Mucosa of descending colon (tissue), 3 donors: ENCODE data around the gene CYP4F22. TPM values are rescaled to one million over a fixed set of nuclear protein-coding genes. Genes with fewer than 3 reads are reported as not detected.
"Not testable (repeated sequence)": the region's sequence is repeated elsewhere in the genome, so short reads cannot be mapped to it uniquely, and the experiment has no call there.

Experiments used
- ATAC-seq: fragments of 200-7000 bp; cut with Tn5 transposase; one replicate; pipeline ENCODE4 v1.9.1; 2020; ENCODE audit warnings: mild to moderate bottlenecking, moderate library complexity
- DNase-seq, 3 donors: peaks; one replicate each; pipeline ENCODE4 v3.0.0-alpha.2; 2020
- H3K36me3 ChIP-seq: fragments of 200-600 bp; one replicate; pipeline ENCODE4 v1.8.0; 2021; ENCODE audit warnings: low read depth, mild to moderate bottlenecking
- H3K4me1 ChIP-seq: fragments of 200-600 bp; one replicate; pipeline ENCODE4 v1.8.0; 2021; ENCODE audit warnings: low read depth, mild to moderate bottlenecking
- H3K4me3 ChIP-seq: fragments of 200-600 bp; one replicate; pipeline ENCODE4 v1.8.0; 2021; ENCODE audit warnings: mild to moderate bottlenecking
- H3K9me3 ChIP-seq: fragments of 200-600 bp; one replicate; pipeline ENCODE4 v1.8.0; 2021; ENCODE audit warnings: mild to moderate bottlenecking
- intact Hi-C, 2 donors: fragments of 100-400 bp; cut with DNase I in 1 of 2; cut with micrococcal nuclease in 1 of 2; formaldehyde crosslinking; loops; one replicate each; pipeline versions ENCODE4 v1.11.0 to v1.11.1; 2022; cut with DNase I, micrococcal nuclease
- total RNA-seq, 3 donors: library from RNA; stranded (reverse); fragmentation: NEBNext Ultra II Directional in 2 of 3; extraction: Animal tissue kit (Norgen Biotek cat#: 25700) in 2 of 3; gene quantifications; one replicate each; pipeline versions ENCODE4 v1.2.1 to v1.2.4, GENCODE V29; 2021 to 2023
- TF ChIP-seq, protein P1 (sequence below): fragments of 200-600 bp; IDR thresholded peaks from one replicate; pipeline ENCODE4 v1.8.0; 2022; ENCODE audit warnings: antibody characterized with exemption, mild to moderate bottlenecking
- donor health status: DM: no; HTN: no; CAD: no; lungs with moderate emphysema.
- donor health status: DM: no; HTN: no; CAD: no.
- donor health status: DM: no; HTN: yes; CAD: no.

Gene CYP4F22
- total RNA-seq, 3 donors from 2014 or later: 0.12 to 0.19 TPM; not detected in 1

DNA sequence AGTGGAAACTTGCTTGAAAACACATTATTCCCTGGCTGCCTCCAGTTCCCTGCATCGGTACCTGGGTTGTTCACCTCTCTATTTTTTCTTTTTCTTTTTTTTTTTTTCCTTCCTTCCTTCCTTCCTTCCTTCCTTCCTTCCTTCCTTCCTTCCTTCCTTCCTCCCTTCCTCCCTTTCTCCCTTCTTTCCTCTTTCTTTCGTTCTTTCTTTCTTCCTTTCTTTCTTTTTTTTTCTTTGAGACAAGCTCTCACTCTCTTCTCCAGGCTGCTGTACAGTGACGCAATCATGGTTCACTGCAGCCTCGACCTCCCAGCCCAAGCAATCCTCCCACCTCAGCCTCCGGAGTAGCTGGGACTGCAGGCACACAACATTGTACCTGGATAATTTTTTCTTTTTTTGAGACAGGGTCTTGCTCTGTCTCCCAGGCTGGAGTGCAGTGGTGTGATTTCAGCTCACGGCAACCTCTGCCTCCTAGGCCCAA is 40.6 kb upstream of the CYP4F22 start:
- Histone ChIP-seq H3K4me1 (no peaks in the 10 kb centered on the region), H3K4me3 (no peak overlapping the region), H3K36me3 (no peaks in the 10 kb centered on the region), H3K9me3 (no peaks in the 10 kb centered on the region)
- TF ChIP-seq, protein P1, sequence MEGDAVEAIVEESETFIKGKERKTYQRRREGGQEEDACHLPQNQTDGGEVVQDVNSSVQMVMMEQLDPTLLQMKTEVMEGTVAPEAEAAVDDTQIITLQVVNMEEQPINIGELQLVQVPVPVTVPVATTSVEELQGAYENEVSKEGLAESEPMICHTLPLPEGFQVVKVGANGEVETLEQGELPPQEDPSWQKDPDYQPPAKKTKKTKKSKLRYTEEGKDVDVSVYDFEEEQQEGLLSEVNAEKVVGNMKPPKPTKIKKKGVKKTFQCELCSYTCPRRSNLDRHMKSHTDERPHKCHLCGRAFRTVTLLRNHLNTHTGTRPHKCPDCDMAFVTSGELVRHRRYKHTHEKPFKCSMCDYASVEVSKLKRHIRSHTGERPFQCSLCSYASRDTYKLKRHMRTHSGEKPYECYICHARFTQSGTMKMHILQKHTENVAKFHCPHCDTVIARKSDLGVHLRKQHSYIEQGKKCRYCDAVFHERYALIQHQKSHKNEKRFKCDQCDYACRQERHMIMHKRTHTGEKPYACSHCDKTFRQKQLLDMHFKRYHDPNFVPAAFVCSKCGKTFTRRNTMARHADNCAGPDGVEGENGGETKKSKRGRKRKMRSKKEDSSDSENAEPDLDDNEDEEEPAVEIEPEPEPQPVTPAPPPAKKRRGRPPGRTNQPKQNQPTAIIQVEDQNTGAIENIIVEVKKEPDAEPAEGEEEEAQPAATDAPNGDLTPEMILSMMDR: no peak
- intact Hi-C loops: no loop called here
- ATAC-seq: no peak
- DNase-seq: no peak

DNA sequence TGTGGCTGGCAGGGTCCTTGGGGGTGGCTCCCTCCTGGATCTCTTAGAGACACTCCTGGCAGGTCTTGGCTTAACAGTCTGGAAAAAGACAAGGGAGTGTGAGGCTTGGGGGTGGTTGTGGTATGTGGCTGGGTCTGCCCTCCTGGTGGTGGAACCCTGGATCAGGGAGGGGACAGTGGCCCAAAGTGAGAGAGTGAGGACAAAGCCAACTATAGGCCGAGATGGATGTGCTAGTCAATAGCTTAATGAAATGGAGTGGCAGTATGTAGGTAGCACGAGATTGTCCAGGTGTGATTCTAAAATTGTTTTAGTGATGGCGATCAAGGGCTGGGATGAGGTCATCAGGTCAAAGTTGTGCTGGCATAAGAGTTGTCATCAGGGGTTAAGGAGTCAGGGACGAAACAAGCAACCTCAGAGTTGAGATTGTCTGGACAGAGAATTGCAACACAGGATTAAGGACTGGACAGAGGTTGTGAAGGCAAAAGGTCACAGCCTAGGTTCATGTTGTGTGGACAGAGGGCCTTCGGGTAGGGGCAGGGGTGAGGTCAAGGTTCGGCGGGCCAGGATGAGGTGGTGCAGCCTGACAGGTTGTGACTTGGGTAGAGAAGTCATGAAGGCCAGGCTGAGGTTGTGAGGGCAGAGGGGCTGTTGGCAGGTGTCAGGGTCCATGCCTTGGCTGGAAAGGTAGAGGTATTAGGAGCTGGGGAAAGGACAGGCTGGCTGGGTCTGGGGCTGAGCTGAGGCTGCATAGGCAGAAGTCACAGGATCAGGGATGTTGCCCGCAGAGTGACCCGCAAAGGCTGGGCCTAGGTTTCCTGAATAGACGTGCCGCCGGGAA is 39.4 kb upstream of the CYP4F22 start:
- DNase-seq (no peak), ATAC-seq (no peak)
- Histone ChIP-seq H3K9me3 (no peaks in the 10 kb centered on the region), H3K36me3 (no peaks in the 10 kb centered on the region), H3K4me3 (no peak overlapping the region), H3K4me1 (no peaks in the 10 kb centered on the region)
- TF ChIP-seq, protein P1: no peak
- intact Hi-C loops: no loop called here

DNA sequence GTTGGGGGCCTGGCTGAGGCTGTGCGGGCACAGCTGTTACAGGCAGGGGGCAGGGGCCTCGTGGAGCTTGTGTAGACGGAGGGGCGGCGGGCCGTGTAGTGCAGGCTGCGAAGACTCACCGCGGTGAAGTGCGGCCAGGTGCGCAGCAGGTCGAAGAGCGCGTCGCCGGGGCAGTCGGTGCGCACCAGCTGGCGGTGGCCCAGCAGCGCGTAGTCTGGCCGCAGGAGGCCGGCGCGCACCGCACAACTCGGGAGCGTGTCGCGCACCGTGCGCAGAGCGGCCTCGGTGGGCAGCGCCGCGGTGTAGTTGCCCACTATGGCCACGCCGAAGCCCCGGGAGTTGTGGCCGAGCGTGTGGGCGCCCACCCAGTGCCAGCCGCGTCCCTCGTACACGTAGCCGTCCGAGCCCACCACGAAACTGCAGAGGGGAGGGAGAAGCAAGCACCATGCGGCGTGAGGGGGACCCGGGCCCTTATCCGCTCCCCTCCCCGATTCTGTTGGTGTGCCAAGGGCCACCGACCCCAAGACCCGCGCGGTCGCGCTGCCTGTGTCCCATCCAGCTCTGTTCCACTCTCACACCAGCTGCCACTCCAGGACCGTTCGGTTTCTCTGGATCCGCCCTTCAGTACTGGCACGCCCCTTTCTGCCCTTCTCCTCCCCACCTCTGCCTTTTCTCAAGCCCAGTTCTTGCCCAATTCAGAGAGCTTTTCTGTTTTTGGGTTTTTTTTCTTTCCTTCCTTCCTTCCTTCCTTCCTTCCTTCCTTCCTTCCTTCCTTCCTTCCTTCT is 38.6 kb upstream of the CYP4F22 start:
- intact Hi-C loops: no loop called here

DNA sequence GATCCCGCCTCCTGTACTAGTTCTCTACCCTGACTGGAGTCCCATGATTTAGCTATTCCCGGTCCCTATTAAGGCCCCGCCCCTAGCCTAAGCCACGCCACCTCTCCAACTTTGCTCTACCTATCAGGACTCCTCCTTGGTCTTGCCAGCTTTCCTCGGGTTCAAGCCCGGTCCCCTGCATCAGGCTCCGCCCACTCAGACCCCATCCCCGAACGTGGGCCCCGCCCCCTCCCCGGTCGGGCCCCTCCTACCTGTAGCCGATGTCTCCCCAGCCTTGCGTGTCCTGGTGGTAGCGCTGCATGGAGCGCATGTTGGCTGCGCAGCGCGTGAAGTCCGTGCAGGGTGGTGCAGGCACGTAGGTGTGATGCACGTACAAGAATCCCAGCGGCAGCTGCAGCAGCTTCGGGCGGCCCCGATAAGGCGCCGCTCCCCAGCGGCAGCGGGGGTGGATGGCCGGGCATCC is 36.7 kb upstream of the CYP4F22 start:
- DNase-seq (no peak), ATAC-seq (no peak)
- Histone ChIP-seq H3K9me3 (no peaks in the 10 kb centered on the region), H3K4me3 (no peak overlapping the region), H3K36me3 (no peaks in the 10 kb centered on the region), H3K4me1 (no peaks in the 10 kb centered on the region)
- TF ChIP-seq, protein P1: no peak
- intact Hi-C loops: no loop called here

More for the DNA sequence above, 38.6 kb upstream of the CYP4F22 start:
- H3K36me3 ChIP-seq: no peaks in the 10 kb centered on the region
- TF ChIP-seq, protein P1: no peak
- ATAC-seq (peak; percentile 57), DNase-seq (no peak)
- H3K4me3 ChIP-seq: no peak overlapping the region
- H3K4me1 ChIP-seq: no peaks in the 10 kb centered on the region
- H3K9me3 ChIP-seq: no peaks in the 10 kb centered on the region

DNA sequence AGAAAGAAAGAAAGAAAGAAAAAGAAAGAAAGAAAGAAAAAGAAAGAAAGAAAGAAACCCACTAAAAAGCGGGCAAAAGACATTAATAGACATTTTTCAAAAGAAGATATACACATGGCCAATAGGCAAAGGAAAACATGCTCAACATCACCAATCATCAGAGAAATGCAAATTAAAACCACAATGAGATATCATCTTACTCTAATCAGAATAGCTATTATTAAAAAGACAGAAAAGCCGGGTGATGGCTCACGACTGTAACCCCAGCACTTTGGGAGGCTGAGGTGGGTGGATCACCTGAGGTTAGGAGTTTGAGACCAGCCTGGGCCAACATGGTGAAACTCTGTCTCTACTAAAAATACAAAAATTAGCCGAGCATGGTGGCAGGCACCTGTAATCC is 34.5 kb upstream of the CYP4F22 start:
- DNase-seq, H3K36me3 ChIP-seq, H3K4me1 ChIP-seq, H3K4me3 ChIP-seq, ATAC-seq, intact Hi-C loops, H3K9me3 ChIP-seq: not testable (repeated sequence)

DNA sequence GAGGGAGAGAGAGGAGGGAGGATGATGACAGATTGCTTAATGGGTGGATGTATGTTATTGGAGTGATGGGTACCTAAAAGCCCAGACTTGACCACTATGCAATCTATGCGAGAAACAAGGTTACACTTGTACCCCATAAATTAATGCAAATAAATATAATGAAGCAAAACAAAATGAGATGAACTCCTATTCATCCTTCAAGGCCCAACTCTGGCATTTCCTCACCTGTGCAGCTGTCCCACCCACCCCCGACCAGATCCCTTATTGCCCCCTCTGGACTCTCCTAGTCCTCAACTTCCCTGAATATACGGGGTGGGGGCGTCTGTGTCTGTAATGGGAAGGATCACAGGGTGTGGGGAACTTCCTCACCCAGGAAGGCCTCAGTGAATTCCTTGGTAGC is 33.2 kb upstream of the CYP4F22 start:
- TF ChIP-seq, protein P1: no peak
- intact Hi-C loops: no loop called here
- Histone ChIP-seq H3K4me3 (no peak overlapping the region), H3K4me1 (no peaks in the 10 kb centered on the region), H3K9me3 (no peaks in the 10 kb centered on the region), H3K36me3 (no peaks in the 10 kb centered on the region)
- DNase-seq (no peak), ATAC-seq (no peak)
